Measurements from ENCODE around the gene HNRNPUL1.
A peak's percentile ranks its signal among the peaks of the same experiment; 100 is the strongest.
"Not testable (repeated sequence)": the region's sequence is repeated elsewhere in the genome, so short reads cannot be mapped to it uniquely, and the experiment has no call there.

The HNRNPUL1 gene

GRCh38 chr19:41278478-41278877 lies 14.3 kb downstream of the HNRNPUL1 start:
- DNase-seq: no peak

- DNase-seq: no peak
Observed at GRCh38 chr19:41288673-41289530, 24.7 kb downstream of the HNRNPUL1 start.

- DNase-seq: not testable (repeated sequence)
Observed at GRCh38 chr19:41289814-41290213, 25.6 kb downstream of the HNRNPUL1 start.

- no peak for DNase-seq
Observed at GRCh38 chr19:41294393-41294792, 30.2 kb downstream of the HNRNPUL1 start.

- no peak for DNase-seq
Observed at GRCh38 chr19:41295499-41295898, 31.3 kb downstream of the HNRNPUL1 start.

GRCh38 chr19:41296433-41296871 lies 32.3 kb downstream of the HNRNPUL1 start:
- no peak for DNase-seq

- DNase-seq: no peak
Observed at GRCh38 chr19:41297628-41298347, 33.6 kb downstream of the HNRNPUL1 start.

GRCh38 chr19:41298348-41298964 lies 34.3 kb downstream of the HNRNPUL1 start:
- peak; percentile 35 for DNase-seq

- no peak for DNase-seq
Observed at GRCh38 chr19:41299046-41299754, 35.0 kb downstream of the HNRNPUL1 start.

- no peak for DNase-seq
Observed at GRCh38 chr19:41299755-41300089, 35.5 kb downstream of the HNRNPUL1 start.

- no peak for DNase-seq
Observed at GRCh38 chr19:41300555-41300954, 36.4 kb downstream of the HNRNPUL1 start.

- DNase-seq: no peak
Observed at GRCh38 chr19:41302624-41303351, 38.6 kb downstream of the HNRNPUL1 start.

- no peak for DNase-seq
Observed at GRCh38 chr19:41303954-41304353, 39.8 kb downstream of the HNRNPUL1 start.

- DNase-seq: no peak
Observed at GRCh38 chr19:41304706-41305483, 40.7 kb downstream of the HNRNPUL1 start.

- no peak for DNase-seq
Observed at GRCh38 chr19:41305927-41306793, 42.0 kb downstream of the HNRNPUL1 start.

- DNase-seq: no peak
Observed at GRCh38 chr19:41307090-41307875, 43.1 kb downstream of the HNRNPUL1 start.

GRCh38 chr19:41307954-41308449 lies 43.8 kb downstream of the HNRNPUL1 start:
- DNase-seq: no peak

- peak; percentile 80 for DNase-seq
Observed at GRCh38 chr19:41308450-41309179, 44.4 kb downstream of the HNRNPUL1 start.

Measured in amniotic stem cell (primary cell).